Mononuclear cell (primary cell): ENCODE data around the gene MOB2. TPM values are rescaled to one million over a fixed set of nuclear protein-coding genes. Genes with fewer than 3 reads are reported as not detected.

Source experiments
- H3K27me3 ChIP-seq: 2 replicates; pipeline ENCODE4 v1.6.0; 2011; ENCODE audit warnings: low read length, control low read depth; ENCODE audit not compliant: insufficient read depth
- H3K4me1 ChIP-seq: 2 replicates; pipeline ENCODE4 v1.5.1; 2011; ENCODE audit warnings: mild to moderate bottlenecking, low read length, control low read depth; ENCODE audit not compliant: insufficient read depth
- H3K4me3 ChIP-seq: 2 replicates; pipeline ENCODE4 v1.5.1; 2011; ENCODE audit warnings: mild to moderate bottlenecking, low read length, moderate library complexity
- H3K9me3 ChIP-seq: 2 replicates; pipeline ENCODE4 v1.5.1; 2011; ENCODE audit warnings: low read depth, mild to moderate bottlenecking, control low read depth, low read length
- total RNA-seq: library from RNA; depleted of rRNA; stranded (reverse); fragments of >200 nt; gene quantifications from one replicate; pipeline ENCODE4 v1.2.3, GENCODE V29; 2012

Gene MOB2
- total RNA-seq, 1 donor = 20.7 TPM

DNA sequence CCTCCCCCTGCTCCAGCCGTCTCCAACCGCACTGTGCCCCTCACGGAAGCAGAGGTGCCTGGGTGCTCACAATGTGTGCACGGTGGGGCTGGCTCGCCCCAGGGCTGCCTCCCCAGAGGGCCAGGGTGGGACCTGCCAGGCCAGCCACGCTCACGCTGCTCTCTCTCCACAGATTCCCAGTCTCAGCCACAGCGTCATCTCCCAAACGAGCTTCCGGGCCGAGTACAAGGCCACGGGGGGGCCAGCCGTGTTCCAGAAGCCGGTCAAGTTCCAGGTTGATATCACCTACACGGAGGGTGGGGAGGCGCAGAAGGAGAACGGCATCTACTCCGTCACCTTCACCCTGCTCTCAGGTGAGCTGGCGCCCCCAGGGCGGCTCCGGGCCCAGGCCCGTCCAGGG is 30.4 kb downstream of the MOB2 start:
- H3K4me1 ChIP-seq = no peaks in the 10 kb centered on the region
- no peaks in the 10 kb centered on the region for H3K27me3 ChIP-seq
- H3K9me3 ChIP-seq = no peaks in the 10 kb centered on the region
- no peak overlapping the region for H3K4me3 ChIP-seq

DNA sequence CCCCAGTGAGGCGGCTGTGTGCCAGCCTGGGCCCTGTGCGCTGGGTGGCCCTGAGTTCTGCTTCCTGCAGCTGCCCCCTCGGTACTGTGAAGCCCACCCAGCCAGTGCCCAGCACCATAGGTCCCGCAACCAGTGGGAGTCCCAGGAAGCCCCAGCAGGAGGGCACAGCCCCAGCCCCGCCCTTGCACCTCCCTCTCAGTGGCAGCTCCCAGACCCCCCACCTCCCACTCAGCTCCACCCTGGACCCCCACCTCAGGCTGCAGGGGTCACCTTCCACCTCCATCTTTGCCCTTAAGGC is 30.9 kb downstream of the MOB2 start:
- Histone ChIP-seq H3K4me1 (no peaks in the 10 kb centered on the region), H3K4me3 (no peak overlapping the region), H3K9me3 (no peaks in the 10 kb centered on the region), H3K27me3 (no peaks in the 10 kb centered on the region)

DNA sequence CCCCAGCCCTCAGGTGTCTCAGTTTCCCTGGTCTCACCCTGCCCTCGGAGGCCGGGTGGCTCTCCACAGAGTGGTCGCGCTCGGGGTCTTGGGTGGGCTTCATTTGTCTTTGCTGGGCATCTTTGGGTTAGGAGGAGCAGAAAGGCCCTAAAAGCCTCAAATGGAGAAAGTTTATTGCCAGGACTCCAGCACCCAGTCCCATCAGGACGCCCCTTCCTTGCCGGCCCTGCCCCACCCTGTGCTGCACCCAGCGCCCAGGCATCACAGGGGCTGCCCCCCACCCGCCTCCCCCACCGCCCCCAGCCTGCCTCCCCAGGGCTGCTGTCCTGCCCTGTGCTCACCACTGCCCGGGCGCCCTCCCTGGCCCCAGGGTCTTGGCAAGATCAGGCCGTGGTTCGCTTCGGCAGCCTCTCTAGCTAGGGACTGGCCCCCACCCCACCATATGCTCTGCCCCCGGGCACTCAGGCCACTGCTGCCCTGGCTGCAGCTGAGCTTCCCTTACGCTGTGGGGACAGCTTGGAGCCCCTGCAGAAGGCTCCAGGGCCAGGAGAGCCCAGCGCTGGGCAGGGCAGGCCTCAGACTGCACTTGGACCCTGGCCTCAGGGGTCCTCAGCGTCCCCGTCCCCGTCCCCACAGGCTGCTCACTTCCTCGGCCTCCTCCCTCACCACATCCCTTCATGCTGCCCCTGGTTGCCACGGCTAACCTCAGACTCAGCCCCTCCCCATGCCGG is 31.4 kb downstream of the MOB2 start:
- H3K4me1 ChIP-seq = no peaks in the 10 kb centered on the region

DNA sequence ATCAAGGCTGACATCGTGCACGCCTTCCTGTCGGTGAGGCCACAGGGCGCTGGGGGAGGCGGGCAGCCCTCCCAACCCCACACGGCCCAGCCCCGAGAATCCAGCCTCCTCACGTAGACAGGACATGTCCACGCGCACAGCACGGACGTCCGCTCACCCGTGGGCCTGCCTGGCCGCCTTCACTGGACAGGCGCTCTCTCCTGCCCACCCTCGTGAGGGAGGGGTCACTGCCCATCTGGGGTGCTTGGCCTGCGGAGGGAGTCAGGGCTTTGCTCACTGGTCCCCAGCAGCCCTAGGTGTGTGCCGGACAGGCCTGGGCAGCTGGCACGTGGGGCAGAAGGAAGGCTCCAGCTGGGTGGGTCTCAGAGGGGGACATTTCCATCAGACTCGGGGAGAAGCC is 32.0 kb downstream of the MOB2 start:
- Histone ChIP-seq H3K27me3 (no peaks in the 10 kb centered on the region), H3K9me3 (no peaks in the 10 kb centered on the region), H3K4me1 (no peaks in the 10 kb centered on the region), H3K4me3 (no peak overlapping the region)

More for the DNA sequence above, 31.4 kb downstream of the MOB2 start:
- no peak overlapping the region for H3K4me3 ChIP-seq
- no peaks in the 10 kb centered on the region for H3K27me3 ChIP-seq
- no peaks in the 10 kb centered on the region for H3K9me3 ChIP-seq

DNA sequence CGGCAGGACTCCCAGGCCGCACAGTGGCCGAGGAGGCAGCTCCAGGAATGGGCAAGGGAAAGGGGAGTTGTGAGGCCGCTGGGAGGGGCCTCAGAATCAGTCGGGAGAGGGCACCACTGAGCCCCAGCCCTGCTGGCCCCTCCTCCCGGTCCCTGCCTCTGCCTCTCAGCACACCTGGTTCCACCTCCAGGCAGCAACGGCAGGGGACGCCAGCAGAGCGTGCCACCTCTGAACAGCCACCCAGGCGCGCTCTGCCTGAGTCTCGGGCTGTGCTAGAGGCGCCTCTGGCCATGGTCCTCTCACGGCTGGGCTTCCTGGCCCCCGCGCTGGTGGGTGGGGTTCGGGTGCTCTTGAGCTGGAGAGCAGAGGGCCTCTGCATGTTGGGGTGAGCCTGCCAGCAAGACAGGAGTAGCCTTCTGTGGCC is 33.0 kb downstream of the MOB2 start:
- no peaks in the 10 kb centered on the region for H3K27me3 ChIP-seq
- H3K4me1 ChIP-seq = no peaks in the 10 kb centered on the region
- no peaks in the 10 kb centered on the region for H3K9me3 ChIP-seq
- no peak overlapping the region for H3K4me3 ChIP-seq

DNA sequence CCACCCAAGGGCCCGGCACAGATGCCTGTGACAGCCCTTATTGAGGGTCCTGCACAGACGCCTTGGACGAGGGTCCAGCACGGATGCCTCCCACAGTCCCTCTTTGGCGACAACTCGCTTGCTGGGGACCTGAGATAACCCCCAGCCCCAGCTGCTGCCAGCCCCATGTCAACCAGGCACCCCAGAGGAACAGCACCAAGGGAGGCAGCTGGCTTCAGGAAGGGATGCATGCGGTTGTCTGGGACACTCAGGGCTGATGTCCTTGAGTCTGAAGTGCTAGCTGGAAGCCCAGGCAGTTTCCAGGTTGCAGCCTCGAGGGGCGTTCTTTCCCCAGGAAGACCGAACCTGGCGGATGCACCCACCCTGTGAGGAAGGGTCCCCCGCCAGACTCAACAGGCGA is 33.8 kb downstream of the MOB2 start:
- no peak overlapping the region for H3K4me3 ChIP-seq
- no peaks in the 10 kb centered on the region for H3K27me3 ChIP-seq
- H3K9me3 ChIP-seq = no peaks in the 10 kb centered on the region
- no peaks in the 10 kb centered on the region for H3K4me1 ChIP-seq

DNA sequence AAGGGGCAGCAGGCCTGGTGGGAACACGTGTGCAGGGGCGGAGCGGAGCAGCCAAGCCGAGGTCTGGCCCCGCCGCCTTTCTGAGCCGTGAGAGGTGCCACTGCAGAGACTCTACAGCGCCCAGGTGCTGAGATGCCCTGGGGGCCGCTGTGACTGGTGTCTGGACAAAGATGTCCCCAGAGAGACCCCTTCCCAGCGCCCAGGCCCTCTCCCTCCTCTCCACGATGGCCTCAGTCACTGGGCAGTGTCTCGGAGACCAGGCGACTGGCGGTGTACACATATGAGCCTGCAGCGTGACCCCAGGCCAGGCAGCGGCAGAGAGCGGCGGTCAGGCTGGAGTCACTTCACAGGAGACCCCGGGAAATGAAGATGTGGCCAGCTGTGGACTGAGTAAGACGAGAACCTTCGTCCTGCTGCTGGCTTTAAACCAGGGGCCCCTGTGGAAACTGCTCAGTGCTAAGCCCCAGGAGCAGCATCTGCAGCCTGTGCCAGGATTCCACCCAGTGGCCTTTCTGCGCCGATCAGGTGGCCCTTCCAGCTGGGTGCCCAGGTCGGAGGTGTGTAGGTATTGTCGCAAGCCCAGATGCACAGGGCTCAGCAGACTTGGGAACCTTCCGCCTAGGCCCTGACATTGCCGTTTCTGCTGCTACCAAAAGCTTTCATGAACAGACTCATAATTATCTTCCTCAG is 34.7 kb downstream of the MOB2 start:
- no peaks in the 10 kb centered on the region for H3K9me3 ChIP-seq
- H3K4me3 ChIP-seq = no peak overlapping the region
- H3K27me3 ChIP-seq = no peaks in the 10 kb centered on the region
- no peaks in the 10 kb centered on the region for H3K4me1 ChIP-seq

DNA sequence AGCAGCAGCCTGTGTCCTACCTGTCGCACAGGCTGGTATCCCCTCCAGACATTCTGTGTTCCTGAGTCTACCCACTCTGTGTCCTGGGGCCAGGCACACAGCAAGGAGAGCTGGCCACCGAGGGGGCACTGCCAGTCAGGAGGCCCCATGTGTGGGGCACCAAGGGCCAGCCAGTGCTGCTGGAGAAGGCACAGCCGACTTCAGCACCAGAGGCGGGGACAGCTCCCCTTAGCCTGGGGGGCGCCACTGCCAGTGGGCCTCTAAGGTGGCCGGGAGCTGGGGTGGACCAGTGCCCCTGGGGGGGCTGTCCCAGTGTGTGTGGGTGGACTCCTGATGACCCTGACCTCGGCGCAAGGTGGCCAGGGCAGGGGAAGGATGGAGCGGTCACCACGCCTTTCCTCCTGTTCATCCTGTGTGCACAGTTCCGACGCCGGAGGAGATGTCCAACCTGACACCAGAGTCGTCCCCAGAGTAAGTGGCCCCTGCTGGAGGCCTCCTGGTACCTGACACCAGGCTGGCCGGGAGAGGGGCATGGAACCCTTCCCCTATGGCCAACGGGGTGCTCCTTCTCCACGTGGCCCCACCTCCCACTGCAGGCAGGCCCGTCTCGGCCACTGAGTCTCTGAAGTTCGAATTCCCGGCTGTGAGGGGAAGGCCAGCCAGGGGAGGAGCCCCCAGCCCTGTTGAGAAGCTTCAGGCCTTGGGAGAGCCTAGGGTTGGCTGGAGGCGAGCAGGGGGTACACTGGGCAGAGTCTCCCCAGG is 35.4 kb downstream of the MOB2 start:
- Histone ChIP-seq H3K9me3 (no peaks in the 10 kb centered on the region), H3K4me1 (no peaks in the 10 kb centered on the region), H3K27me3 (no peaks in the 10 kb centered on the region), H3K4me3 (no peak overlapping the region)

DNA sequence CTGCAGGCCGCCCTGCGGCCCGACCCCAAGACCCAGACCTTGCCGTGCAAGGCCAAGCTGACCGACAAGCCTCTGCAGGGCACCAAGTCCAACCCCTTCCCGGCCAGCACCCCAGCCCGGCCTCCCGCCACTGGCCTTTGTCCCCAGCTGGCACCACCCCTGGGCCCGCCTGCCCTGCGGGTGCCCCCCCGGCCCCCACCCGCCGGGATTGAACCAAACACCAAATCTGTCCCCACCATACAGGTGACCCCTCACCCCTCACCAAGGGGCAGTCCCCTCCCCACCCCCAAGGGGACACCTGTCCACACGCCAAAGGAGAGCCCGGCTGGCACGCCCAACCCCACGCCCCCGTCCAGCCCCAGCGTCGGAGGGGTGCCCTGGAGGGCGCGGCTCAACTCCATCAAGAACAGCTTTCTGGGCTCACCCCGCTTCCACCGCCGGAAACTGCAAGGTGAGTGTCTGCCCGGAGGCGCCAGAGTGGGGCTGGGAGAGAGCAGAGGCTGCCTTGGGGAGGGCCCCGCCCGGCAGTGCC is 36.2 kb downstream of the MOB2 start:
- Histone ChIP-seq H3K4me3 (no peak overlapping the region), H3K9me3 (no peaks in the 10 kb centered on the region), H3K4me1 (no peaks in the 10 kb centered on the region), H3K27me3 (no peaks in the 10 kb centered on the region)

DNA sequence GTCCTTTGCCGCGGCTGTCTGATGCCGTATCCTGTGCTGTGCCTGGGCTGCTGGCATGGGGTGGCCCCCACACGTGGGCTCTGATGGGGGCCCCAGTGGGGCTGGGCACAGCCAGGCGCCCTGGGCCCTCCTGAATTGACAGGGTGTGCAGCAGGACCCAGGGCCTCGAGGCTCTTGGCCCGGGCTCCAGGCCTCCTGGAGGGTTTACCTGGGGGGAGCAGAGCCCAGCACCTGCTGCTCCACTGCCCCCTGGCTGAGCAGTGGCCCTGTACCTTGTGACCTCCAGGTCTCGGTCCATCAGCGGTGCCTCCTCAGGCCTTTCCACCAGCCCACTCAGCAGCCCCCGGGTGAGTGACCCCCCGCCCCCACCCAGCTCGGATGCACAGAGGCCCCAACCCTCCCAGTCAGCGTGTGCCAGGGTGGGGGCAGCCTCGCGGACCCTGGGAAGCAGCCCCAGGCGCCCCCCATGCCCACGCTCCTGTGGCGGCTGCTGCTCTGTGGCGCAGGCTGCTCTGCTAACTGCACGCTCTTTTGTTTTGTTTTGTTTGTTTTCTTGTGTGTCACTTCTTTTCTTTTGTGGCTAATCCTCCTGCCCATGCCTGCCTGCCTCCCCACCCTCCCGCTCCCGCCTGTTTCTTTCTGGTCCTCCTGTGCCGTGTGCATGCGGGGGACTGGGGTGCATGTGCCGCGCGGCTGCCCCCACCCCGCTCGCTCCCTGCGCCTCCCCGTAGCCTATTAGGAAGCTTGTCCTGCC is 36.9 kb downstream of the MOB2 start:
- Histone ChIP-seq H3K4me1 (no peaks in the 10 kb centered on the region), H3K4me3 (no peak overlapping the region), H3K9me3 (no peaks in the 10 kb centered on the region), H3K27me3 (no peaks in the 10 kb centered on the region)

DNA sequence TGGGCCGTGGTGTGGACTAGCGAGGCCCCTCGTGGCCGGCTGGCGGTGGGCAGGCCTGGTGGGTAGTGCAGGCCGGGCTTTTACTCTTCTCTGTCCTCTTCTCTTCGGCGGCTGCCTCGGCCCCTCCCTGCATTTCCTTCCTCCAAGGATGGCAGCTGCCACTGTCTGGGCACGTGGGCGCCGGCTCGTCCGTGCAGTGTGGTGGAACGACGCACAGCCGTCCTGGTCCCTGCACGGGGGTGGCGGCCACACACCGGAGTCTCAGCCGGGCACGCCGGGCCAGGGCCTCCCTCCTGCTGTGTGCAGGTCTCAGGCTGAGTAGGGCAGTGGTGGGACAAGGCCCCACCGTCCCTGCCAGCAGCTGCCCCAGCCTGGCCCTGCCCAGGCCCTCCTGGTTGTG is 37.7 kb downstream of the MOB2 start:
- H3K27me3 ChIP-seq = no peaks in the 10 kb centered on the region
- H3K4me3 ChIP-seq = no peak overlapping the region
- H3K9me3 ChIP-seq = no peaks in the 10 kb centered on the region
- H3K4me1 ChIP-seq = no peaks in the 10 kb centered on the region

DNA sequence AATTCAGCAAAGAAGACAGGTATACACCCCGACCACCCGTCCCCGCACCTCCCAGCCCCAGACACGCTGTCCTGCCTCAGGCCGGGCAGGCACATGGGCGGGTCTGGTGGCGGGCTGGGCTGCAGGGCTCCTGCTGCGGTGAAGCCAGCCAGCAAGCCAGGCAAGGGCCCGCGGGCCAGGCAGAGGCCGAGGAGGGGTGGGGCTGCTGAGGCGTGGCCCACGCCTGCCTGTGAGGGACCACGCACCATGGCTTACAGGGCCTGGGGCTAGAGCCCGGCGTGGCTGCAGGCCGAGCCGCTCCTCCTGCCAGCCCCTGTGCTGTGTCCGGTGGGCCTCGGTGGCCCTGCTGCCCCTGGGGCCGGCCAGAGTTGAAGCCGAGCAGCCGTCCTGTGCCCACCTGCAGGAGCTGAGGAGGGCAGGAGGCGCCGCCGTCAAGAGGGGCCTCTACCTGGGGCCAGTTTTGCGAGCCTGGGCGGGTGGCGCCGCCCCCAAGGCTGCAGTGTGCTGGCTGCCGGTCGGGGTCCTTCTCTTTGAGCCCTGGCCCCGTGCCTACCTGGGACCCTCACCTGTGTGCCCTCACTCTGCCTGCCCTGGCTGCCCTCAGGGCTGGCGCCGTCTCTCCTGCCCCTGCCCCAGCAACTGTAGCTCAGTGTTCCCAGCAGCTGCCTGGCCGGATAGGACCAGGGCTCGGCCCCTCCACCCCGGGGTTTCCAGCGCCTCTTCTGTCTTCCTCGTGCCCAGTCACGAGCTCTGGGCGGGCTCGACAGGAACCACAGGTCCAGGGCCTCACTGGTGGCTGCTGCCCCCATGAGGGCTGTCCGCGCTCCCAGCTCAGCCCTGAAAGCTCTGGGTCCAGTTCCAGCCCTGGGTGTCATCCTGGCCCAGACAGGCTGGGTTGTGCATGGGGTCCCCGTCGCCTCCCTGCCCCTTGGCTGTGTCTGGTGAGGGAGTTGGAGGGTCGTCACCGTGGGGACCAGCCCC is 38.4 kb downstream of the MOB2 start:
- no peak overlapping the region for H3K4me3 ChIP-seq
- no peaks in the 10 kb centered on the region for H3K9me3 ChIP-seq
- H3K27me3 ChIP-seq = no peaks in the 10 kb centered on the region
- no peaks in the 10 kb centered on the region for H3K4me1 ChIP-seq

DNA sequence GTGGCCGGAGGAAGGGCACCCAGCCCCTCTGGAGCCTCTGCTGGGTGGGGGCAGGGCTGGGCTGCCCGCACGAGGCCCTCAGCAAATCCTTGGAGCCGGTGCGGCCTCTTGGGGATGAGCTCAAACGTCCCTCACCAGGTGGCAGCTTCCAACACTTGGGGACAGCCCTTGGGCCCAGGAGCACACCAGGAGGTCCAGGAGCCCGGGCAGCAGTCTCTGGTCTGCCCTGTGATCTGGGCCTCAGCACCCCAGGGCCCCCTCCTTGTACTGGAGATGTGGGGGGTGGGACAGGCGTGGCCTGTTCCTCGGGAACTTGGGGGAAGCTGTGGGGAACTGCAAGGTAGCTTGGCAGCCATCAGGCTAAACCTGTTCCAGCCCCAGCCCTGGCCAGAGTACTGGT is 40.0 kb downstream of the MOB2 start:
- H3K4me3 ChIP-seq = no peak overlapping the region
- H3K27me3 ChIP-seq = no peaks in the 10 kb centered on the region
- no peaks in the 10 kb centered on the region for H3K9me3 ChIP-seq
- H3K4me1 ChIP-seq = no peaks in the 10 kb centered on the region
